ENCODE data around the gene XRCC5.
"Not testable (repeated sequence)": the region's sequence is repeated elsewhere in the genome, so short reads cannot be mapped to it uniquely, and the experiment has no call there.

Gene XRCC5

DNA sequence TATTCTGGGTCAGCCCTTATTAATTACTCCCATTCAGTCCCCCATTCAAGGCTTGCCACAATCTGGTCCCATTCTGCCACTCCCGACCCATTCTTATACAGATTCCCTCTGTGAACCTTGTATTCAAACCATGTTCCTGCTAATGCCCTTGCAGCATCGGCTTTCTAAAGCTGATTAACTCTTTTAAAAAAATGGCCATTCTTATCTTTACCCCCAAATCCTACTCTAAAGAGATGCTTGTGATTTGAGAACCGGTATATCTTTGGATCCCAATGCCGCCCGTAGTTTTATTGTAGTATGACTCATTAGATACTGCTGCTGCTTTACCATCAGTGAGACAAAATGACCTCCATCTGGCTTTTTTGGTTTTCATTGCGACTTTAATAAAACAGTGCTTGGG is 72.2 kb downstream of the XRCC5 start:
- H3K4me3 ChIP-seq (ENCODE audit: low read length): no peak overlapping the region
- no peak for DNase-seq (ENCODE audit: low read depth, low spot score)

- DNase-seq (ENCODE audit: low read depth, low spot score): no peak
- no peak overlapping the region for H3K4me3 ChIP-seq (ENCODE audit: low read length)
These were observed 72.9 kb downstream of the XRCC5 start for GRCh38 chr2:216181953-216182461.

DNA sequence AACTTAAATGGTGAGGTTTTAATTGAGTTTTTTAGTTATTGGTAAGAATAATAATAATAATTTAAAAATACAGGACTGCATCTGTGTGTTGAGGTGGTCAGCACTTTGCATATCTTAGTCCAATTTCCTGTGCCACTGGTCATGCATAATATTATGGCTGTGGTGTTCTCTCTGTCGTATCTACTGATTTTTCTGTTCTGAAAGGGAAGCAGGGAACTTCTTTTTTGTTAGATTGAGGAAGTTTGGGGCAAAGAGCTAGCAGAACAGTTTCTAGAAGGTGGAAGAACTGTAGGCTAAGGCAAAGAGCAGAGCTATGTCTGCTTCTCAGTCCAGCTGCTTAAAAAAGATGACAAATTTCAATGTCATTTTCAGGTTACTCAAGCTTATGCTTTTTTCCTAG is 74.3 kb downstream of the XRCC5 start:
- no peak for DNase-seq (ENCODE audit: low read depth, low spot score)
- H3K4me3 ChIP-seq (ENCODE audit: low read length): no peak overlapping the region

DNA sequence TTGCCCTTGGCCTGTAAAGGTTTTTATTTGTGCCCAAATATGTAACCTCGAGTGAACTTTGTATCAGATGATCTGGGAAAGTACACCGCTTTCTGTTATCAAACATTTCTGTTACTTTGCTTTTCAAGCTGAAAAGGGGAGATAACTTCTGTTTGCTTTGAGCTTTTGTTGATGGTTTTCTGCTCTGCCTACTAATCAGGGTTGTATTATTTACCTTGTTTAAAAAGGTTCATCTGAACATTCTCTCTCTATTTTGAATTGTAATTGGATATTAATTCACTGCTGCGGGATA is 79.4 kb downstream of the XRCC5 start:
- DNase-seq (ENCODE audit: low read depth, low spot score): no peak
- H3K4me3 ChIP-seq (ENCODE audit: low read length): no peak overlapping the region

GRCh38 chr2:216188956-216189355 is 79.8 kb downstream of the XRCC5 start:
- DNase-seq (ENCODE audit: low read depth, low spot score): no peak
- H3K4me3 ChIP-seq (ENCODE audit: low read length): no peak overlapping the region

DNA sequence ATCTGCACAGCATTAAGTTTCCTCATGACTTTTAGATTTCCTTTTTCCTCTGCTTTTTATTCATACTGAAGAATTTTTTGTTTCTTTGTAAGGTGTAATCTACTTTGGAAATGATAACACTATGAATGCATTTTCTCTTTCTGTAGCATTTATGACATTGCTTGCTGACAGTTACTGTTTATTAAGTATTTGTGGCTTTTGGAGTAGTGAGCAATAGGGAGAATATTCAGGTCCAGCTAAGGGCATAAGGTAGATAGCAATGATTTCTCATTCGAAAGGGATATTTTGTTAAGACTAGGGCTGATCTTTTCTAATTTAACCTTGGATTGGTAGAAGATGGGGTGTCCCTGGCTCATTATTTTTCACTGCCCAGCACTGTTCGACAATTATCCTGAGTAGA is 80.3 kb downstream of the XRCC5 start:
- H3K4me3 ChIP-seq (ENCODE audit: low read length): no peak overlapping the region
- DNase-seq (ENCODE audit: low read depth, low spot score): no peak

GRCh38 chr2:216192181-216192580 is 83.0 kb downstream of the XRCC5 start:
- no peak for DNase-seq (ENCODE audit: low read depth, low spot score)
- no peak overlapping the region for H3K4me3 ChIP-seq (ENCODE audit: low read length)

- H3K4me3 ChIP-seq (ENCODE audit: low read length): no peak overlapping the region
- DNase-seq (ENCODE audit: low read depth, low spot score): no peak
These were observed 83.8 kb downstream of the XRCC5 start for GRCh38 chr2:216192931-216193330.

- H3K4me3 ChIP-seq (ENCODE audit: low read length): no peak overlapping the region
- DNase-seq (ENCODE audit: low read depth, low spot score): no peak
These were observed 84.9 kb downstream of the XRCC5 start for GRCh38 chr2:216194013-216194412.

DNA sequence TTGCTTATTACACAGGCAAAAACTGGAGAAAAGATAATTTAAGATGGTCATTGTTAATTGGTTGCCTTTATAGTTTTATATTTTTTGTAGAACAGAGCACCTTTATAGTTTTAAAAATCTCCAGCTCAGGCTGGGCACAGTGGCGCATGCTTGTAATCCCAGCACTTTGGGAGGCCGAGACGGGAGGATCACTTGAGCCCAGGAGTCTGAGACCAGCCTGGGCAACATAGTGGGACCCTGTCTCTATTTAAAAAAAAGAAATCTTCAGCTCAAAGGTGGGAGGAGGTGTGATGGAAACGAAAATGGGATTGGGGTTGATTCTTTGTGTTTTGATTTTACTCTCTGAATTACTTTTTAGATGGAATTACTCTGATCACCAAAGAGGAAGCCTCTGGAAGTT is 85.4 kb downstream of the XRCC5 start:
- H3K4me3 ChIP-seq (ENCODE audit: low read length): no peak overlapping the region
- no peak for DNase-seq (ENCODE audit: low read depth, low spot score)

DNA sequence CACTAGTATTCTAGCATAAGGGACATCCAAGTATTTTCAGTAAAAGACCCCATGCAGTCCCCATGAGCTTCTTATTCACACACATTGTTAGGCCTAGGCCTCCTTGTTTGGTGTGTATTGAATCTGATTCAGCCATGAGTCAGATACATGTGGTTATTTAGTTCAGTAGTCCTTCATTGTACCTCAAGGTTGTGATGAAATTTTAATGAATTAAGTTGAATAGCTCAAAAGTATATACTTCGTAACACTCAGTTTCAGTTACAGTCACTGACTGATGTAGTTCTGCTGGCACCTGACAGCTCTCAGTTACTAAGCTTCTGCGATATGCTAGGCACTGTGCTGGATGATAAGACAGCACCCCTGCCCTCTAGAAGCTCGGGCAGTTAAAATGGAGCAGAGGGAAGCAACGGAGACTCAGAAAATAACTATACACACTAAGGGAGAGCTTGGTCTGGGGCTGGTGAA is 86.4 kb downstream of the XRCC5 start:
- no peak for DNase-seq (ENCODE audit: low read depth, low spot score)
- H3K4me3 ChIP-seq (ENCODE audit: low read length): no peak overlapping the region

DNA sequence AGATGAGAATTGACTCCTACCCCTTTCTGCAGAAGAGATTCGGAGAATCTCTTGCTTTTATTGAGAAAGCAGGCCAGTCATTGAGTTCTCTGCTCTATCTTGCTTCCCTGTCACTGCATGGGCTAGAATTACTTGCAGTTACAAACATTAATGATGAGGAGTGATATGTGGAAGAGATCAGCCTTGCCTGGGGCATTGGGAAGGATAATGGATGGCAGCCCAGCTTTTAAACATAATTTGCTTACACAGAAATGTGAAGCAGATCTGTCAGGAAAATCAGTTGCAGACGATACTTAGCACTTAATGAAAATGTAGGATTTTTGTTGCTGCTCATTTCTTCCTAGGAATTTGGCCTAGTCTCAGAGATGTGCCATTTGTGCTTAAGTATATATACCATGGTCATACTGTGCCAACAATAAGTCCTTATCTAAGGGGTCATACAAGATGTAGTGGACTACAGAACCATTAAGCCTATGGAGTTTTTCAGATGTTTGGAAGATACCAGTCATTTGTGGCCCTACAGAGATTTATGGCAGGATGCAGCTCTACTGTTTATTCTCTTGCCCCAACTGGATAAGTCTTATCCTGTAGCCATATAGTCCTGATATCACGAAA is 92.7 kb downstream of the XRCC5 start:
- DNase-seq (ENCODE audit: low read depth, low spot score): no peak
- H3K4me3 ChIP-seq (ENCODE audit: low read length): no peak overlapping the region

GRCh38 chr2:216202626-216203250 is 93.6 kb downstream of the XRCC5 start:
- no peak for DNase-seq (ENCODE audit: low read depth, low spot score)
- no peak overlapping the region for H3K4me3 ChIP-seq (ENCODE audit: low read length)

DNA sequence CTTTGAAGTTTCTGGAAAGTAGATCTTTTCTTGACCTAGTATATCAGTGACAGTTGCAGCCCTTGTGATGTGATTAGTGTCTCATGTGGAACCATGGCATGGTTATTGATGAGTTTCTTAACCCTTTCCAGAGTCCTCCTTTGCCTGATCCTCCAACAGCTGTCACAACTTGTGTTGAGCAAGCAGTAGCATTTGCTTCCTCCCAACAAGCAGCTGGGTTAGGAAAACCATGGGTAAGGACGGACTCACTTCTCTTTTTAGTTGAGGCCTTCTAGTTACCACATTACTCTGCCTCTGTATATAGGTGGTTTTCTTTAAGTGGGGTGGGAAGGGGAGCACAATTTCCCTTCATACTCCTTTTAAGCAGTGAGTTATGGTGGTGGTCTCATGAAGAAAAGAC is 96.3 kb downstream of the XRCC5 start:
- DNase-seq (ENCODE audit: low read depth, low spot score): no peak
- H3K4me3 ChIP-seq (ENCODE audit: low read length): no peak overlapping the region

DNA sequence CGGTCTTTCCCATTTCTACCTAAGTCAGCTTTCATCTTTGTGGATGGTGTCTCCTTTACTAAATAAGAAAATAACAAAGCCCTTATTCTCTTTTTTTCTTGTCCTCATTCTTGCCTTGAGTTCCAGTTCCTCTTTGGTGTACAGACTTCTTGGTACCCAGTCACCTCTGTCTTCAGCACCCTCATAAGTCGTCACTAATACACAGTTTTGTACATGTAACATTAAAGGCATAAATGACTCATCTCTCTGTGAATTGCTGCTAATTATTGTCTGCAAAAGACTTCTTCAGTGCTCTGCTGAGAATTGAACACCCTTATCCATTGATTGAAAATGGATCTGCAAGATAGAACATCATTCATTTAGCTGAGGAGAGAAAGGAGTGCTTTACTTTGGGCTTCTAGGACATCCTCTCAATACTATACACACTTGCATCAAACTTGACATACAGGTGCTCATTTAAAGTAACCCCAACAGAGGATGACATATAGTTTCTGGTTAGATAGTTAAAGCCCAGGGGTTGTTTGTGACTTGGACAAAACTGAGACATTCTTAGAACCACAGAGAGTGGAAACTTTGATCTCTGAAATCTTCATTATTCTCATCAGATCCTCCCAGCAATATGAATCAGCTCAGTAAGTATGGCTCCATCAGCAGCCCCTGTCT is 97.0 kb downstream of the XRCC5 start:
- DNase-seq (ENCODE audit: low read depth, low spot score): no peak
- no peak overlapping the region for H3K4me3 ChIP-seq (ENCODE audit: low read length)

- no peak for DNase-seq (ENCODE audit: low read depth, low spot score)
- H3K4me3 ChIP-seq (ENCODE audit: low read length): no peak overlapping the region
These were observed 97.7 kb downstream of the XRCC5 start for GRCh38 chr2:216206821-216207220.

- not testable (repeated sequence) for H3K4me3 ChIP-seq (ENCODE audit: low read length); DNase-seq (ENCODE audit: low read depth, low spot score)
These were observed 99.5 kb downstream of the XRCC5 start for GRCh38 chr2:216208661-216209060.

DNA sequence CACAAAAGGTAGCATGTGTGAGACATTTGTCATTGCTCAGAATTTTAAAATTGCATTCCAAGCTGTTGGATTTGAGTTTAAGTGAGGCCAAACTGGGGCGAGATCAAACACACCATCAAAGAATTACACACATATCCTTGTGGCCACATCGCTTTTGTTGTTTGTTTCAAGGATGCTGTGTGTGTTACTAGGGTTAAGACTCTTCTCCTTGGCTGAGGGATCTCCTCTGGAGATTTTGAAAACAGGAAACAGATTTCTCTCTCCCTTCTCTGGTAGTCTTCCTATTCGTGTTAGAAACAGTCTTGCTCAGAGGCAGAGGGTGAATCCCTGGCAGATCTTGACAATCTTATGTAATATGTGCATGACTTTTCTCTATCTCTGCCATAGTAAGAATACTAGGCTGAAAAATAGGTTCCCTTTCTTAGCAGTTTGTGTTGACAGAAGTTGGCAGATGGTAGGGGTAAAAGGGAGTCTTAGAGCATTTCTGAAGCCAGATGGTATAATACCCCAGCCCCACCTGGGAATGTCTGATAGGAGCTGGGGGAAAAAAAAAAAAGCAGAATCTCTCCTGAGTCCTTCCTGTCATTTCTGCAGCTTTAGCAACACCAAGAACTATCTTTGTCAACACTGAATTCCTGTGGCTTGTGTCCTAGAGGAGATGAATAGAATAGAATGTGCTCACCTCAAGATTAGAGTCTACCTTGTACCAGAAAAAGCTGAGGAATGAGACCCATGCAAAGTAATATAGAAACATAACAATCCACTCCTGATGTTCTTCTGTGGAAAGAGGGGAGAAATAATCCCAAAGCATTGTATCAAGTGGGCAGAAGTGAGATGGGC is 101.8 kb downstream of the XRCC5 start:
- no peak overlapping the region for H3K4me3 ChIP-seq (ENCODE audit: low read length)
- DNase-seq (ENCODE audit: low read depth, low spot score): no peak

GRCh38 chr2:216211614-216212145 is 102.5 kb downstream of the XRCC5 start:
- no peak for DNase-seq (ENCODE audit: low read depth, low spot score)
- H3K4me3 ChIP-seq (ENCODE audit: low read length): no peak overlapping the region

GRCh38 chr2:216214768-216215167 is 105.6 kb downstream of the XRCC5 start:
- H3K4me3 ChIP-seq (ENCODE audit: low read length): no peak overlapping the region
- no peak for DNase-seq (ENCODE audit: low read depth, low spot score)
